ENCODE measurements around the gene CDC27. TPM values are rescaled to one million over a fixed set of nuclear protein-coding genes. Genes with fewer than 3 reads are reported as not detected.

The CDC27 gene
- total and polyA plus RNA-seq, 2 donors (not counting 3 experiments of a cell fraction or from before 2014, with no cell fraction given) = 76.1 to 172 TPM

DNA sequence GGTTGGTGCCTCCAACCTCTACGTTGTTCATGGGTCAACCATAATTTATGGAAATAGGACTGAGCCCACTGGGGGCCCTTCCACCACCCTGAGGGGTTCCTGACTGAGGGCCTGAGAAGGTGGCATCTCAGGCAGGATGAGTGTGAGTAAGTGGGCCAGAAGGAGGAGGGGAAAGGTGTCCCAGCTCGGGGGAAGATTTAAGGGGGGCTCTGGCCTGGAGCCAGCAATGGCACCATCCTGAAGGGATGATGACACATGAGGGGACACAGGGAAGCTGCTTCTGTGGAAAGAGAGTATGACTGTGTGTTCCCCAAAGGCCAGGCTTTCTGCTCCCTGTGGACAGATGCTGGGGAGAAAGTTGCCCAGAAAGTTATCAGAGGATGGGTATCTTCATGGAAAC, 38.8 kb upstream of the CDC27 start:
- ChIA-PET CTCF (interaction anchor here (1.0 to 4.5 kb wide), 2 partner anchors 12 to 88 kb away, joined by 3 to 120 read pairs; no protein-coding TSS in a partner anchor), POLR2A (no interaction called here)
- no peak overlapping the region for H2AFZ ChIP-seq (ENCODE audit: low read depth, low read length)
- no peaks in the 10 kb centered on the region for H3K36me3 ChIP-seq (ENCODE audit: control insufficient read depth in 2 of 2, extremely low read depth in 1 of 2, insufficient read depth in 2 of 2, low read length in 2 of 2)
- H3K9me3 ChIP-seq (replicated peaks; ENCODE audit: control insufficient read depth, insufficient read depth, low read length) = no peaks in the 10 kb centered on the region
- peaks cover 48% of the 10 kb centered on the region for H3K4me1 ChIP-seq (ENCODE audit: control insufficient read depth, extremely low read depth, insufficient read depth, low read length)
- no peak for FAIRE-seq
- H3K27me3 ChIP-seq (ENCODE audit: control insufficient read depth in 2 of 2, insufficient read depth in 2 of 2, low read length in 2 of 2) = no peaks in the 10 kb centered on the region
- no peaks in the 10 kb centered on the region for H3K79me2 ChIP-seq (ENCODE audit: control insufficient read depth, insufficient read depth, low read length)
- no peak overlapping the region for H3K4me3 ChIP-seq (replicated peaks in 1 of 3; ENCODE audit: insufficient read depth in 1 of 3, low read depth in 1 of 3, low read length in 3 of 3)
- no peak overlapping the region for H3K4me2 ChIP-seq (ENCODE audit: insufficient read depth, low read length)
- H3K27ac ChIP-seq (ENCODE audit: insufficient read depth, low read depth, low read length) = no peak overlapping the region
- no peak for DNase-seq (ENCODE audit: low read depth, low spot score)
- BruUV-seq (replicated peaks) = no TSS peak
- dilution Hi-C loops (cut with MboI; ENCODE audit: extremely low pct_ligation_motif_present, low sequenced_read_pairs) = no loop called here
- intact Hi-C loops (cut with micrococcal nuclease) = loop anchor here (2.0 kb wide), 1 partner anchor 387 kb away; no protein-coding TSS in a partner anchor
- H3K9ac ChIP-seq (replicated peaks; ENCODE audit: extremely low read depth, insufficient read depth, low read length) = no peak overlapping the region
- TF ChIP-seq GATA2 (IDR thresholded peaks at IDR 0.05; ENCODE audit: insufficient read depth, insufficient read length, low read depth, low read length) (no peak), POLR2A (IDR thresholded peaks at IDR 0.05; ENCODE audit: low read depth, low read length) (no peak), EZH2 (IDR thresholded peaks at IDR 0.05; ENCODE audit: borderline replicate concordance, low read depth, low read length, severe bottlenecking) (no peak), POLR2AphosphoS5 (IDR thresholded peaks at IDR 0.05; ENCODE audit: insufficient read depth, low read depth, low read length) (no peak), FOS (IDR thresholded peaks at IDR 0.05; ENCODE audit: borderline replicate concordance, insufficient read depth, low read length) (no peak), MYC (IDR thresholded peaks at IDR 0.05; ENCODE audit: low read depth, low read length) (no peak), JUN (IDR thresholded peaks at IDR 0.05; ENCODE audit: borderline replicate concordance, insufficient read depth, insufficient read length, low read depth) (no peak), CTCF (IDR thresholded peaks at IDR 0.05; ENCODE audit: extremely low read depth in 1 of 2, insufficient read depth in 1 of 2, low read depth in 1 of 2, low read length in 2 of 2) (no peak)
- TF ChIP-seq, protein P1, sequence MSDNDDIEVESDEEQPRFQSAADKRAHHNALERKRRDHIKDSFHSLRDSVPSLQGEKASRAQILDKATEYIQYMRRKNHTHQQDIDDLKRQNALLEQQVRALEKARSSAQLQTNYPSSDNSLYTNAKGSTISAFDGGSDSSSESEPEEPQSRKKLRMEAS (IDR thresholded peaks at IDR 0.05; ENCODE audit: insufficient read depth, insufficient read length) = no peak
- H3K9me1 ChIP-seq (replicated peaks; ENCODE audit: control insufficient read depth, extremely low read depth, insufficient read depth, low read length) = no peaks in the 10 kb centered on the region
- no peaks in the 10 kb centered on the region for H4K20me1 ChIP-seq (replicated peaks; ENCODE audit: control insufficient read depth, extremely low read depth, insufficient read depth, low read length)
